ENCODE data around the gene TENT5C. TPM values are rescaled to one million over a fixed set of nuclear protein-coding genes. Genes with fewer than 3 reads are reported as not detected.

The TENT5C gene
- total RNA-seq, 4 donors from 2014 or later, result 0.27 to 2.8 (median 1.3) TPM

DNA sequence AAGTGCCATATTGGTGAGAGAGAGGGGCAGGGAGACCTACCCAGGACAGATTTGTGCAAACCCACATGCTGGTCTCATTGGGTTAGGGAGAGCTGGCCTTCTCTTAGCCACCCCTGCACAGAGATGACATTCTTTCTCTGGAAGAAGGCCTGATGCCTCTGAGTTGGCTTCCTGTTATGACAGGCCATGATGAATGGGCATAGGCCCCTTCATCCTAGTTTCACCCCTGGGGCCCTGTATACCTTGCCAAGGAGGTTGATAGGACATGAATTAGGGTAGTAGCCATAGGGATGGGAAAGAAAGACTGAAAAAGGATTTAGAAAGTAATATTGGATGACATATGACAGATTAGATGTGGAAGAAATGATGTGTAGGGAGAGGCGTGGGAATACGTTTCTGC, 46.6 kb downstream of the TENT5C start:
- no peaks in the 10 kb centered on the region for H3K27me3 ChIP-seq
- peaks cover 4 to 45% (median 15%) of the 10 kb centered on the region in 3 donors for H3K4me1 ChIP-seq
- no peaks in the 10 kb centered on the region for H3K9me3 ChIP-seq
- intact Hi-C loops (cut with DNase I), result no loop called here
- TF ChIP-seq POLR2A (IDR thresholded peaks at IDR 0.05), result no peak
- no peak overlapping the region for H3K27ac ChIP-seq
- no peak for DNase-seq
- no peak overlapping the region for H3K4me3 ChIP-seq
- no peaks in the 10 kb centered on the region for H3K36me3 ChIP-seq
- 73 to 91% methylated on average over 2 of the region's 2 CpGs for WGBS, 2 donors

- H3K36me3 ChIP-seq, result no peaks in the 10 kb centered on the region
- H3K9me3 ChIP-seq, result no peaks in the 10 kb centered on the region
- intact Hi-C loops (cut with DNase I), result no loop called here
- H3K4me3 ChIP-seq, result no peak overlapping the region
- peak overlapping the region in 1 of 4 donors; percentile 22 for H3K27ac ChIP-seq
- no peak for DNase-seq
- no peak for TF ChIP-seq POLR2A (IDR thresholded peaks at IDR 0.05)
- TF ChIP-seq, protein P1, sequence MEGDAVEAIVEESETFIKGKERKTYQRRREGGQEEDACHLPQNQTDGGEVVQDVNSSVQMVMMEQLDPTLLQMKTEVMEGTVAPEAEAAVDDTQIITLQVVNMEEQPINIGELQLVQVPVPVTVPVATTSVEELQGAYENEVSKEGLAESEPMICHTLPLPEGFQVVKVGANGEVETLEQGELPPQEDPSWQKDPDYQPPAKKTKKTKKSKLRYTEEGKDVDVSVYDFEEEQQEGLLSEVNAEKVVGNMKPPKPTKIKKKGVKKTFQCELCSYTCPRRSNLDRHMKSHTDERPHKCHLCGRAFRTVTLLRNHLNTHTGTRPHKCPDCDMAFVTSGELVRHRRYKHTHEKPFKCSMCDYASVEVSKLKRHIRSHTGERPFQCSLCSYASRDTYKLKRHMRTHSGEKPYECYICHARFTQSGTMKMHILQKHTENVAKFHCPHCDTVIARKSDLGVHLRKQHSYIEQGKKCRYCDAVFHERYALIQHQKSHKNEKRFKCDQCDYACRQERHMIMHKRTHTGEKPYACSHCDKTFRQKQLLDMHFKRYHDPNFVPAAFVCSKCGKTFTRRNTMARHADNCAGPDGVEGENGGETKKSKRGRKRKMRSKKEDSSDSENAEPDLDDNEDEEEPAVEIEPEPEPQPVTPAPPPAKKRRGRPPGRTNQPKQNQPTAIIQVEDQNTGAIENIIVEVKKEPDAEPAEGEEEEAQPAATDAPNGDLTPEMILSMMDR (IDR thresholded peaks at IDR 0.05), result no peak
- H3K27me3 ChIP-seq, result no peaks in the 10 kb centered on the region
- H3K4me1 ChIP-seq, result peaks cover 4 to 49% (median 15%) of the 10 kb centered on the region in 3 donors
- 96 to 100% methylated on average over 4 of the region's 4 CpGs for WGBS, 2 donors
These were observed 47.3 kb downstream of the TENT5C start for GRCh38 chr1:117653195-117653594.

GRCh38 chr1:117653732-117654492, 48.1 kb downstream of the TENT5C start:
- DNase-seq, result no peak
- Histone ChIP-seq H3K36me3 (no peaks in the 10 kb centered on the region), H3K27me3 (no peaks in the 10 kb centered on the region), H3K9me3 (no peaks in the 10 kb centered on the region), H3K27ac (peak overlapping the region in 1 of 4 donors; percentile 75), H3K4me3 (no peak overlapping the region), H3K4me1 (peaks cover 4 to 54% (median 15%) of the 10 kb centered on the region in 3 donors)
- no peak for TF ChIP-seq POLR2A (IDR thresholded peaks at IDR 0.05)
- 44 to 56% methylated on average over 10 to 11 of the region's 11 CpGs for WGBS, 2 donors
- intact Hi-C loops (cut with DNase I), result no loop called here

DNA sequence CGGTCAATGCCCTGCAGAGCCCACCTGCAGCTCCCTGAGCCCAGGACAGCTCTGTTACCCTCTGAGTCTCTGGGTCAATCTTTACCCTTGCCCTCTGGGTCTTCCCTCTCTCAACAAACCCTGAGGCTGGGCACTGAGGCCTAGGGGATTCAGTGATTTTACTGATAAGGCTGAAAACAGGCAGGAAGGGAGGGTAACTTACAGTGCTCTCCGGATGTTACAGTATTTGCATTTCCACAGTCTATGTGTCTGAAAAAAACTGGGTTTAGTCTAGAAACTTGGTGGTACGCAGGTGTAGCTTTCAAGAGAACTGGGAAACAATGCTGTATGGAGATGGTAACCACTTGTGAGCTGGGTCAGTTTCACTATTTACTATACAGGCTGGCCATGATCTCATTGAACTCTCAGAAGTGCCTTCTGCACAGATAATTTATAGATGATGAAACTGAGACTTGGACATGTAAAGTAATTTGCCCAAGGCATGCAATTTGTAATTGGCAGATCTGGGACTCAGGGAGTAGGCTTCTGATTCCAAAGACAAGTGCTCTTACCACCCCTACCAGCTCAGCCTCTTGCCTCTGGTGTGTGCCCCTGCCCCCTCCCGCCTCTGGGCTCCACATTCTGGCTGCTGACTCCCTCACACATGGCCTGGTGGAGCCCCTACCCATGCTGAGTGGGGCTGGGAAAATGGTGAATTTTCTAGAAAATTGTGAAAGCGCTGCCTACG, 48.8 kb downstream of the TENT5C start:
- intact Hi-C loops (cut with DNase I), result no loop called here
- 54 to 57% methylated on average over 3 to 4 of the region's 6 CpGs for WGBS, 2 donors
- TF ChIP-seq, protein P1 (IDR thresholded peaks at IDR 0.05), result no peak
- TF ChIP-seq POLR2A (IDR thresholded peaks at IDR 0.05), result no peak
- Histone ChIP-seq H3K27ac (peak overlapping the region in 1 of 4 donors; percentile 75), H3K4me1 (peaks cover 4 to 62% (median 15%) of the 10 kb centered on the region in 3 donors), H3K4me3 (no peak overlapping the region), H3K9me3 (no peaks in the 10 kb centered on the region), H3K27me3 (no peaks in the 10 kb centered on the region), H3K36me3 (no peaks in the 10 kb centered on the region)
- DNase-seq, result no peak

DNA sequence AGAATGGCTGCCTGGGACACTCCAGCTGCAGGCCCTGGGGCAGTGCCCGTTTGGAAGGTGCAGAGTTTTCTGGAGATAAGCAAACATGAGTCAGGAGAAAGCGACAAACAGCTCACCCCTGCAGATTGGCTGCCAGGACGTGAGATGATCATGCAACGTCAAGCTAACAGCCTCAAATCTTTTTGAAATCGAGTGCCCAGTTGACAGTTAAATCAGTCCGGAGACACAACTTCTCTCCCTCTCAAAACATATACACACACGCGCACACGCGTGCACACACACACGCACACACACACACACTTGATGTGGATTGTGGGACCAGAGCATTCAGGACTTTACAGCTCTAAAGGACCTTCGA, 49.4 kb downstream of the TENT5C start:
- intact Hi-C loops (cut with DNase I), result no loop called here
- H3K4me1 ChIP-seq, result peaks cover 4 to 67% (median 15%) of the 10 kb centered on the region in 3 donors
- 72% methylated on average over 10 to 12 of the region's 12 CpGs for WGBS, 2 donors
- H3K27me3 ChIP-seq, result no peaks in the 10 kb centered on the region
- H3K36me3 ChIP-seq, result no peaks in the 10 kb centered on the region
- H3K27ac ChIP-seq, result peak overlapping the region in 1 of 4 donors; percentile 75
- H3K4me3 ChIP-seq, result no peak overlapping the region
- no peaks in the 10 kb centered on the region for H3K9me3 ChIP-seq
- TF ChIP-seq, protein P1 (IDR thresholded peaks at IDR 0.05), result no peak
- TF ChIP-seq POLR2A (IDR thresholded peaks at IDR 0.05), result no peak
- DNase-seq, result no peak

DNA sequence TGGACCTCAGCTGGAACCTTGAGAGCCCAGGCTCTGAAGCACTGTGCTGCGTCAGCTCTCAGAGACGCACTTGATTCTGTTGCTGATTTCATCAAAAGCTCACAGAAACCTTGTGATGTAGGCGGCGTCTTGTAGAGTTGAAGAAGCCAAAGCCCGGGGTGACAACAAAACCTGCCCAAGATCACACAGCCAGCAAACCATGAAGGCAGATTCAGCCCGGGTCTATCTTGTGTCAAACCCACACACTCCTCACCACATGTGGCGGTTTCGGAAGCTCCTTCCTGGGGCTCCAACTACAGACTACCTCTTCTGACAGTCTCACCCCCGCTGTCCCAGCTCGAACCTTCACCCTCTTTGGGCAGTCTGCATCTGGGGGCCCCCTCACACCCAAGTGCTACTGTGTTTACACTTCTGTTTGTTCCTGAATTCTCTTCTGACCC, 50.4 kb downstream of the TENT5C start:
- no peaks in the 10 kb centered on the region for H3K36me3 ChIP-seq
- no peaks in the 10 kb centered on the region for H3K27me3 ChIP-seq
- no peaks in the 10 kb centered on the region for H3K9me3 ChIP-seq
- peaks cover 4 to 72% (median 15%) of the 10 kb centered on the region in 3 donors for H3K4me1 ChIP-seq
- 53 to 74% methylated on average over 5 to 6 of the region's 10 CpGs for WGBS, 2 donors
- peak overlapping the region in 2 of 4 donors; percentile 7 to 59 for H3K27ac ChIP-seq
- no peak overlapping the region for H3K4me3 ChIP-seq
- TF ChIP-seq POLR2A (IDR thresholded peaks at IDR 0.05), result no peak
- TF ChIP-seq, protein P1 (IDR thresholded peaks at IDR 0.05), result no peak
- intact Hi-C loops (cut with DNase I), result no loop called here
- no peak for DNase-seq
